Measurements from ENCODE around the gene NECAB3.

The NECAB3 gene

DNA sequence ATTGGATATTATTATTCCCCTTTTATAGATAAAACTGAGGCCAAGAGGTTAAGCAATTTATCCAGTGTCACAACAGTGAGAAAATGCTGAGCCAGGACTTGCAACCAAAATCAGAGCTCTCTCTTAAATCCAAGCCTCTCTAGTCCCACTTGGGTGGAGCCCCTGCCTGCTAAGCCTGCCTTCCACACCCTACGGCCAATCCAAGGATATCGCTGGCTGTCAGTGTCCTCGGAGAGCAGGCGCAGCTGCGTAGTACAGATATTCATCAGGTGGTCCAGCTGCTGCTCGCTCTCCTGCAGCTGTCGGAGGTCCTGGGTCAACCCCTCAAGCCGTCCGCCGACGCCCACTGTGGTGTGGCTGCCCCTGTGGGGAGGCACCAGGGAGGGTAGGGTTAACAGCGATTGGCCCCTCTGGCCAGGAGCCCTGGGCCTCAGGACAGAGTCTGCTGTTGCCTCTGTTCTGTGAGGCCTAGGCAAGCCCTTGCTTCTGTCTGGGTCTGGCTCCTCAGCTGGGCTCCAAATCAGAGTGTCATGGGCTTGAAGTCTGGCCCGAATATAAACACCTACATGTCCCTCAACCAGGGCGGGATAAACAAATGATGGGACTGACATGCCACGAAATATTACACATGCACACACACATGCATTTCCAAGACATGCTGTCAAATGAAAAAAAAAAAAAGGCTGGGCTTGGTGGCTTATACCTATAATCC lies 3.9 kb upstream of the NECAB3 start:
- DNase-seq (ENCODE audit: low spot score), result no peak

DNA sequence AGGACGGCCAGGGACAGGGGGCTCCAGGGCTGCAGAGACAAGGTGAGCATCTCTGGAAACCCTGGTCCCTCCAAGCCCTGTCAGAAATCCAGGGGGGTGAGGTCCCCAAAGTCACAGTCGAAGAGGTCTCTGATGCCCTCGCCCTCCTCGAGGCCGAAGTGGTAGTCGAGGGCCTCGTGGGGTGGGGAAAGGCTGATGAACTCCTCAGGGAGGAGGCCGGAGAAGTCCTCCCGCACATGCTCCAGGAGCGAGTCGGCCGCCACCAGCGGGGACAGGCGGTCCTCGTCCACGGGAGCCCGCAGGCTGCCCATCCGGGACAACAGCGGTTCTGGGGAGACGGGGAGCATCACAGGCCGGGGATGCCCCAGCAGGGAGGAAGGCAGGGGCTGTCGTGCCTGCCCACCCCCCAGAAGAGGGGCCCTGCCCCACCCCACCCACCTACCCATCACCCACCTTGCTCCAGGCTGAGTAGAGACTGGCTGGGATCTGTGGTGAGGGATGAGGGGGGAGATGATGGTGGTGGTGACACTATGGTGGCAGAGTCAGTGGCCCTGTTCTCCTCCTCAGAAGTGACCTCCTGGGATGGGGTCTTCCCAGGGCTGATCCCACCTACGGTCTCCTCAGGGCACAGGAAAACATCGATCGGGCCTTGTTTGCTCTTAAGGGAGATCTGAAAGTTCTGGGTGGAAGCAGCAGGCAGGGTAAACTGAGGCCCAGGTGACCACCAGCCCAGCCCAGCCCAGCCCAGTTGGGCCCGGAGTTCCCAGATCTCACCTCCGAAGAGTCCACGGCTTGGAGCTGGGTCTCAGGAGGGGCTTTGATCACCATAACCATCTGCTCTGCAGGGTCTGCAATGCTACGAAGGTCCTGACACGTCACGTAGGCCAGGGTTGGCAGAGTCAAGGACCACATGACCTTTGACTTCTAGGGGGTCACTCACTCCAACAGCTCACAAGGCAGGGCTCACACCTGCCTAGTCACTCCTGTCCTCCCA lies 2.7 kb upstream of the NECAB3 start:
- no peak for DNase-seq (ENCODE audit: low spot score)

DNA sequence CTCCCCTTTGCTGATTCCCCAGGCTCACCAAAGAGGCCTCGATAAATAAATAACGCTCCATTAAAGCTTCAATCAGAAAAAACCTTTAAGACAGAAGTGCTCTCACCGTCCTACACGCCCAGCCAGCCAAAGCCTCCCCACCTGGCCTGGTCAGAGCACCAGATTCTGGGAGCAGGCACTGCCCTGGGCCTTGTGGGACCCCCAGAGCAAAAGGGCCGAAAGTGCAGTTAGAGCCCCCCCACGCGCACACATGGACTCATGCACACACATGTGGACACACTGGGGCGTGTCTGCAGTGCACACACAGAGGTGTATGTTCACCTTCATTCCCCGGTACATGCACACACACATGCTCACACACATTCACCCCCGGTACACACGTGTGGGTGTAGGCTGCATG lies 1.9 kb upstream of the NECAB3 start:
- no peak for DNase-seq (ENCODE audit: low spot score)

GRCh38 chr20:33675136-33675959 lies 1.1 kb upstream of the NECAB3 start:
- no peak for DNase-seq (ENCODE audit: low spot score)

- DNase-seq (ENCODE audit: low spot score), result no peak
Measured at GRCh38 chr20:33673410-33674293, 576 bp downstream of the NECAB3 start.

DNA sequence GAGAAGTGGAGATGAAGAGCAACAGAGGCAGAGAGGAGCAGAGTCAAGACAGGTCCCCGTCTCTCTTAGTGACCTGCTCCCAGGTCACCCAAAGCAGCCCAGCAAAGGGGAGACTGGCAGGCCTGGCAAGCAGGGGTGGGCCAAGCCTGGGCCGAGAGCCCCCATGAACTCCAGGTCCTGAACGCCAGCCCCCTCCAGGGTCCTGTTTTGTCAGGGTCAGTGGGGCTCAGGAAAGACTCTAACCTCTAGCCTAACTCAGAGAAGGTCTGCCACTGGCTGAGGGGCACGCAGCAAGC lies 1.2 kb downstream of the NECAB3 start:
- no peak for DNase-seq (ENCODE audit: low spot score)

- no peak for DNase-seq (ENCODE audit: low spot score)
Measured at GRCh38 chr20:33672426-33673113, 1.7 kb downstream of the NECAB3 start.

DNA sequence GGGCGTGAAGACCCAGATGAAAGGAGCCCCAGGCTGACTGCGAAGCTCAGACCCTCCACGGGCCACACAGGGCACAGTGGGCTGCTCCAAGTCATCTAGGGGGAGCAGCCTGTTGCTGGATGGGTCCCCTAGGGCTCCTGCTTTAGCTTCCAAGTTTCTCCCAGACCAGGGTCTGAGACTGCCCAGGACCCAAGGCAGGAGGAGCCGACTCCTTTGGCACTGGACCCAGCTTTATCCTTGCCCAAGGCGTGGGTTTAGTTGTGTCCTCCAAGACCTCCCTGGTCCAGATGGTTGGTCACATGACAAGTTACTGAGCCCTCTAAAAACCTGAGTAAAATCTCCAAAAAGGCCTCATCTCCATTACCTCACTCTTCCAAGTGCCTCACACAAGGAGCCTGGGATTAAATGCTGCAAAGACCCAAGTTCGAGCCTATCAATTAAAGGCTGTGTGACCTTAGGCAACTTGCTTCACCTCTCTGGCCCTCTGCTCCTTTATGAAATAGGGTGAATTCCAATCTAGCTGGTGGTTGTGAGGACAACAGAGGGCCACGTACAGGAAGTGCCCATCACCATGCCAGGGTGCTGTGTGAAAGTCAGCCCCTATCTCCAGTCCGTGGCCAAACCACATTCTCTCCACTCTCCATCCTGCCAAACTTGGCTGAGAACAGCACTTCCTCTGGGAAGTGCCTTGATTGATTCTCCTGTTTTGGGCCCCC lies 2.5 kb downstream of the NECAB3 start:
- DNase-seq (ENCODE audit: low spot score), result no peak

- no peak for DNase-seq (ENCODE audit: low spot score)
Measured at GRCh38 chr20:33670715-33671499, 3.3 kb downstream of the NECAB3 start.

DNA sequence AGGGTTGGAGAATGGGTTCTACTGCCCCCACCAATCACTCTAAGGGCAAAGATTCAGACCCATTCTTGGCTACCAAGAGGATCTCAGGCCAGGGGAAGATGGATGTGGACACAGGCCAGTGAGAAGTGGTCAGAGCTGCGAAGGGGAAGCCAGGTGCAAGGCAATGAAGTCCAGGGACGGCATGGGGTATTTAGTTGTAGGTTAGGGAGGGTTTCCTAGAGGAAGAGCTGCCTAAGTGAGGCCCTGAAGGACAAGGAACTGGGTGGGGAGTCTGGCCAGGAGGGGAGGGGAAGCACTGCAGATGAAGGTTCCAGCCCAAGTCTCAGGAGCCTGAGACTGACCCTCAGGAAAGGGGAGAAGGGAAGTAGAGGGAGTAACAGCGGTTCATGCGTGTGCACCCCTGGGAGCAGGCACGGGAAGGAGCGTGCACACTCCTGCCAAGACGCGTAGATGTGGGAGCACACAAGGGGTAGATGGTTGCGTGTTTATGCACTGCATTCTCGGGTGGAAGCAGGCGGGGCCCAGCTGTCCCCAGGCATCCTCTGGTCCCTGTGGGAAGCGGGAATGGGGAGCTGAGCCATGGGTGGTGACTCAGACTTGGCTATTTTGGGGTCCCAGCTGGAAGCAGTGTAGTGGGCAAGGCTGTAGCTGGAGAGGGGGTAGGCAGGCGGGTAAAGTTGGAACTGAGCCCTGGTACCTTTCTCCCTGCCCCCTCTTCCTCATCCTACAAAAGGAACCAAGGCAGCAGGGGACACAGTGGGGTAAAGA lies 4.2 kb downstream of the NECAB3 start:
- DNase-seq (ENCODE audit: low spot score), result no peak

GRCh38 chr20:33669224-33669623 lies 5.0 kb downstream of the NECAB3 start:
- DNase-seq (ENCODE audit: low spot score), result no peak

DNA sequence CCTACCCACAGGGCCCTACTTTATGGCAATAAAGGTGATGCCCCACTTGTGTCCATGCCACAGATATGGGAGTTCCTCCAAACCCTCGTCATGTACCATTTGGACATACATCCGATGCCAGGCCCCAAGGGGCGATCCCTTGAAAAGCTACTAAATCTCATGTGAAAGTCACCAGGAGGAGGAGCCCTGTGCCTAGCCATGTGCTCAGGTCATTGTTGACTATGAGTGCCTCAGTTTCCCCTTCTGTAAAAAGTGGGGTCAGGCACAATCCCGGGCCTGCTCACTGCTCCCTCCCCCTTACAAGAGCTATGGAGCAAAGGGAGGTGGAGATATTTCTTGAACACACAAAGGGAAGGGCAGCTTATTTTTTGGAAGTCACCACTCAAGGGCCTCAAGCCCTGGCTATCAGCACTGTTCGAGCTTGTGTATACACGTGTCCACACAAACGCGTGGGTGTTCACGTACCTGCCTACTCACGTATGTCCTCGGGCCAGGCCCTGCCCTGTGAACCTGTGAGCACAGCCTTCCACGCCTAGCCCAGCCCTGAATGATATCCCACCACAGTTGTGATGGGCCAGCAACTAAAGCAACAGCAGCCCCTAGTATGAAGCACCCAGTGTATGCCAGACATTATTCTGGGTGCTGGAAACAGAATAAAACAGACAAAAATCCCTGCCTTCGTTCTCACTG lies 5.6 kb downstream of the NECAB3 start:
- no peak for DNase-seq (ENCODE audit: low spot score)

GRCh38 chr20:33667676-33668465 lies 6.4 kb downstream of the NECAB3 start:
- peak; percentile 77 for DNase-seq (ENCODE audit: low spot score)

DNA sequence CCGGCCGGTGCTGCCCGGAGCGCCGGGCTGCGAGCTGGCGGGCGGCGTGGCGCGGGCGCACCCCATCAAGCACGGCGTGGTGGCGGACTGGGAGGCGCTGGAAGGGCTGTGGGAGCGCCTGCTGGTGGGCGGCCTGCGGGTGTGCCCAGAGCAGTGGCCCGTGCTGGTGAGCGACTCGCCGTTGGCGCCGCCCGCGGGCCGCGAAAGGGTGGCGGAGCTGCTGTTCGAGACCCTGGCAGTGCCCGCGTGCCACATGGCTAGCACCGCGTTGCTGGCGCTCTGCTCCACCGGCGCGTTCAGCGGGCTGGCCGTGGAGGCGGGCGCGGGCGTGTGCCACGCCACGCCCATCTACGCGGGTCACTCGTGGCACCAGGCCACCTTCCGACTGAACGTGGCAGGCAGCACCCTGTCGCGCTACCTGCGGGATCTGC lies 7.0 kb downstream of the NECAB3 start:
- peak; percentile 24 for DNase-seq (ENCODE audit: low spot score)

GRCh38 chr20:33666293-33667244 lies 7.7 kb downstream of the NECAB3 start, which contains the start of gene ACTL10:
ACTL10 (plus strand) TSS chr20:33666943; CDS start chr20:33667498, 555 bp downstream.
- DNase-seq (ENCODE audit: low spot score), result peak; percentile 97

- no peak for DNase-seq (ENCODE audit: low spot score)
Measured at GRCh38 chr20:33664762-33665144, 9.5 kb downstream of the NECAB3 start.

All from kidney capillary endothelial cell (primary cell).